Stimulated activated CD8-positive, alpha-beta memory T cell treated with anti-CD3 and anti-CD28 coated beads, Interleukin-15, amount 100 ng/mL, for 4 hours (primary cell): ENCODE measurements around the gene PLPPR4.
"Not testable (repeated sequence)": the region's sequence is repeated elsewhere in the genome, so short reads cannot be mapped to it uniquely, and the experiment has no call there.

Experiments
- DNase-seq, 2 donors: peaks; one replicate each; pipeline ENCODE4 v3.0.0-alpha.2; 2020; ENCODE audit warnings: low read depth in 2 of 2

PLPPR4 gene

DNA sequence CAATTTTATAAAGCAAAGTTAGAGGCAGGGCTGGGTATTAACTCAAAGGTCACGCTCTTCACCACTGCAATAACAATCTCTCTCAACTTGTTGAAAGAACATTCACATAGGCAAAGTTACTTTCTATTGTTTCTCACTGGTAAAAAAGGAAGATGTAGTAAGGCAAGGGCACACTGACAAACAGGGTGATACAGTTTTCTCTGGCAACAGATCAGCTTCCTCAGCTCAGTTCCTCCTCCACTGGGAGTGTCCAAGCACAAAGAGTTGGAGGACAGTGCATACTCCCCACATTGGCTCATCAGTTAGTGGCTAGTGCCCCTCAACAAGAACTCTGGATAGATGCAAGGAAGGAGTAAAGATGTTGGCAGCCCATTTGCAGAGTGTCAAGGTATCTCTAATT is 3.7 kb downstream of the PLPPR4 start:
- DNase-seq: no peak

GRCh38 chr1:99269321-99269720 is 5.0 kb downstream of the PLPPR4 start:
- DNase-seq: no peak

- no peak for DNase-seq
Observed at GRCh38 chr1:99270646-99271045, 6.4 kb downstream of the PLPPR4 start.

- no peak for DNase-seq
Observed at GRCh38 chr1:99271249-99271648, 7.0 kb downstream of the PLPPR4 start.

DNA sequence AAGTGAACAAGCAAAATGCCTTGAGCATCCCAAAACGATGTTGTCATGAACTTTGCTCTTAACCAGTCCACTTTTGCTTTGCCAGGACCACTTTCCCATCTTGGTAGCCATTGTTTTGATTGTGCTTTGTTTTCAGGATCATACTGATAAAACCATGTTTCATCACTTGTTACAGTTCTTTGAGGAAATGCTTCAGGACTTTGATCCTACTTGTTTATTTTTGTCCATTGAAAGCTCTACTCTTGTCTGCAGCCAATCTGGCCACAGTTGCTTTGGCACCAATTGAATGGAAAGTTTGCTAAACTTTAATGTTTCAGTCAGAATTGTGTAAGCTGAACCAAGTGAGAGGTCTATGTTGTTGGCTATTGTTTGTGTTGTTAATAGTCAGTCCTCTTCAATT is 12.8 kb downstream of the PLPPR4 start:
- no peak for DNase-seq

- no peak for DNase-seq
Observed at GRCh38 chr1:99279525-99279924, 15.2 kb downstream of the PLPPR4 start.

GRCh38 chr1:99281105-99281504 is 16.8 kb downstream of the PLPPR4 start:
- no peak for DNase-seq

DNA sequence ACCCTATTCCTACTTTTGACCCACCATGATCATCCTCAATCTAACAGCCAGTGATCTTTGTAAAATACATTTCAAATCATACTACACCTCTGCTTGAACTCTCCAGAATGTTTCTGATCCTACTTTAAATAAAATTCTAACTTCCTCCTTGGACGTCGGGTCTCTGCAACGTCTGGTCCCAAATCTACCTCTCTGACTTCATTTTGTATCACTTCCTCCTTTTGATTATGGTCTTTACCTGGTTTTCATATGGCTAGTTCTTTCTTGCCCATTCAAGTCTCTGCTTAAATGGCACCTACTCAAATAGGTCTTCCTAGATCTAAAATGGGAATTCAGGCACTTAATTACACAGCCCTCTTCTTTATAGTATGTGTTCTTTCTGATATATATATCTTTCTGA is 18.2 kb downstream of the PLPPR4 start:
- DNase-seq: no peak

GRCh38 chr1:99283521-99283920 is 19.2 kb downstream of the PLPPR4 start:
- not testable (repeated sequence) for DNase-seq

GRCh38 chr1:99292886-99293285 is 28.6 kb downstream of the PLPPR4 start:
- no peak for DNase-seq

DNA sequence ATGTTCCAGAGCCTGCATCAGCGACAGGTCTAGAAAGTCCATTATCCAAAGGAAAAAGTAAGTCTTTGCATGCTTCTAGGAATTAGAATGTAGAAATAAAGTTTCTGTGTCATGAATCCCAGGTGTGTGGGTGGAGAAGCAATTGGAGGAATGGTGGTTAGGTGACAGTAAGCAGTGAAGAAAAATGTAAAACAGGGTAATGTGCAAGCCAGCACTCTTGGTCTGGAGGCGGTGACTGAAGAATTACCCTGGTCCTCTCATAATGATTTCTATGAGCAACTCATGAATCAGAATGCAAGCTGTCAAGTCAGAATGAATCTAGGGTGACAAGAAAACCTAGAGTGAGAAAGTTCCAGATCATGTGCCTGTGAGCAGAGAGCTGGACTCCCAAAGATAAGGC is 33.6 kb downstream of the PLPPR4 start:
- no peak for DNase-seq

DNA sequence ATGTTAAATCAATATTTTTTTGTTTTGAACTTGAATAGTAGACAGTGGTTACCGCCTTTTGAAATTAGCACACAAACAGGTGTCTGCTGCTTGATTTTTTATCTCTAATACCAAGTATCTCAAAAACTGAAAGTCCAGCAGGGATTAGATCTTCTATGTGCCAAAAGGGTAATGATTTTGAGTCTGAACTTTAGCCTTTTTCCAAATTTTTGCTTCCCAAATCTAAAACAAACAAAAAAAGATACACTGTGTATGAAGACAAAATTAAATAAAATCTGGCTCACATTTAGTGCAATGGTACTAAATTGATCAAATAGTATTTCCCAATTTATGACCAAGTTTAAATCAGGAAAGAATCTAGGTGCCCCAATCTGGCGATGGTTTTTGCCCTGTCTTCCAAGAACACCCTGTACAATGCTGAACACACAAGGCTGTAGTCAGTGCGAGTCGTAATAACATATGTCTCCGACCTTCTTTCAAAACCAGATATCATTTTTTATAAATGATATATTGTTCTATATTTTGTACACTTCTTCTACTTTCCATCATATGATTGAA is 40.5 kb downstream of the PLPPR4 start:
- DNase-seq: no peak

DNA sequence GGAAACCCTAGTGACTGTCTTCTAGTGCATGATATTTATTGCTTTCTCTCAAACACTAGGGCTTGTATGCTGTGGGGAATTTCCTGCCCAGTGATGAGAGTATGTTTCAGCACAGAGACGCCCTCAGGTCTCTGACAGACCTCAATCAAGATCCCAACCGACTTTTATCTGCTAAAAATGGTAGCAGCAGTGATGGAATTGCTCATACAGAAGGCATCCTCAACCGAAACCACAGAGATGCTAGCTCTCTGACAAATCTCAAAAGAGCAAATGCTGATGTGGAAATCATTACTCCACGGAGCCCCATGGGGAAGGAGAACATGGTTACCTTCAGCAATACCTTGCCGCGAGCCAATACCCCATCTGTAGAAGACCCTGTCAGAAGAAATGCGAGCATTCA is 41.3 kb downstream of the PLPPR4 start:
- no peak for DNase-seq

- DNase-seq: no peak
Observed at GRCh38 chr1:99306056-99306455, 41.8 kb downstream of the PLPPR4 start.

- no peak for DNase-seq
Observed at GRCh38 chr1:99306644-99307043, 42.4 kb downstream of the PLPPR4 start.

- DNase-seq: no peak
Observed at GRCh38 chr1:99315305-99315704, 51.0 kb downstream of the PLPPR4 start.

DNA sequence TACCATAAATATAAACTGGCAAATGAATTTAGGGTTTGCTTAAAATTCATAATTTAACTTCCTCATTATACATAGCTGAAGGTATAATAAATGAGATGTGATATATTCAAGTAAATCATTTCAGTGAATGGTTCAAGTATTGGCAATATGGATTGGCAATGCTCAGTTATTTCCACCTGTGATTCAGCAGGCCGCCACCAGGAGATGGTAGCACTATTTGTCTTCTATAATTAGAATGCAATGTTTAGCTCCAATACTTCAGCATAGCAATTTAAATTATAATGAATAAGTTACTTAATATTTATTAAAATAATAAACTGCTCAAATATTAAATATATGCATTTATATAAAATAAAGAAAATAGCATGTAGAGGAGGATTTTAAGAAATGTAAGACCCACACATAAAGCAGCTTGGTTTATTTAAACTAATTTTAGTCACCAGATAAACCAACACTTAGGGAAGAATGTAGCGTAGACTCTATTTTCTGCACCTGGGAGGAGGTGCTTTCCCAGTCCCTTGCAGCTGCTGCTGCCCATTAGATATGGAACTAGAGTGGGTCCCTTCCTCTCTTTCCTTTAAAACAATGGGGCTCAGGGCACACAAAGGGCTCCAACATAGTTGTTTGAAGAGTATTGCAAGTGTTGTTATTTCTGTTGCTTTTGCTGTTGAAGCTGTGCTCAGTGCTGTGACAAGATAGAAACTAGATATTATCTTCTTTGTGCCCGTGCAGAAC is 62.1 kb downstream of the PLPPR4 start:
- DNase-seq: no peak

DNA sequence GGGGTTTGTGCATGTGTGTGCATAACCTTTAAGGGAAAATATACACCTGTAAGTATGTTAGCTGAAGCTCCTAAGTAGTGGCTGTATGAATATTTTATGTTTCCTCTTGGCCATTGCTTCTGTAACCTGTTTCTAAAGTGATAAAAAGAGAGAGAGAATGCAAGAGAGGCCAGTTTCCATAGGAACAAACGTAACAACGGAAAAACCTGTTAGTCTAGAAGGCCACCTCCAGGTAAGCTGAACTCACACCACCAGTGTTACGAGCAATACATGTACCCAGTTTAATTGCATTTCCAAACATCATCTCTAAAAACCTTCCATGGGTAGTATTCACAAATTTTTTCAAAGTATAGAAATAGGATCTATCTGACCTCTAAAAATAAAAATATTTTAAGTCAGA is 63.1 kb downstream of the PLPPR4 start:
- no peak for DNase-seq

GRCh38 chr1:99328171-99328570 is 63.9 kb downstream of the PLPPR4 start:
- no peak for DNase-seq

DNA sequence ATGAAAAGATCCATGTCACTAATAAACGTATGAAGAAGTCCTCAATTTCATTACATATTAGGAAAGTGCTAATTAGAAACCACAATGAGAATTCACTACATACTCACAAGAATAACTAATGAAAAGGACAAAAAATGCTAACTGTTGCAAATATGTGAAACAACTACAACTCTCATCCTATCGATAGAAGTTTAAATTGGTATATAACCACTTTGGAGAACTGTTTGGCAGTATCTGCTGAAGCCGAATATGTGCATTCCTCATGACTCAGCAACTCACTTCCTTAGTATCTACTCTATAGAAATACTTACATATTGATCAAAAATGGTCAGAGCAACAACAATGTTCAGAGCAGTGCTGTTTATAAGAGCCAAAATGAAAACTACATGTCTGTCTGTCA is 66.8 kb downstream of the PLPPR4 start:
- DNase-seq: no peak

DNA sequence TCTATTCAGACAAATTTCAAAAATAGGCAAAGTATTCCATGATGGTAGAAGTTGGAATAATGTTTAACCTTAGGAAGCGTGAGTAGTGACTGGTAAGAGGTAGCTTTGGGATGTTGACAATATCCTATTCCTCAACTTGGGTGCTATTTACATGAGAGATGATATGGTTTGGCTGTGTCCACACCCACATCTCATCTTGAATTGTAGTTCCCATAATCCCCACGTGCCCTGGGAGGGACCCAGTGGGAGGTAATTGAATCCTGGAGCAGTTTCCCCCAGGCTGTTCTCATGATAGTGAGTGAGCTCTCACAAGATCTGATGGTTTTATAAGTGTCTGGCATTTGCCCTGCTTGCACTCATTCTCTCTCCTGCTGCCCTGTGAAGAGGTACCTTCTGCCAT is 67.3 kb downstream of the PLPPR4 start:
- no peak for DNase-seq

- DNase-seq: no peak
Observed at GRCh38 chr1:99332561-99332960, 68.3 kb downstream of the PLPPR4 start.

GRCh38 chr1:99334991-99335390 is 70.7 kb downstream of the PLPPR4 start:
- no peak for DNase-seq
